K562 (cell line): ENCODE results near the gene ARL14EP. TPM values are rescaled to one million over a fixed set of nuclear protein-coding genes. Genes with fewer than 3 reads are reported as not detected.

Experiments
- DMBX1 ChIP-seq: fragments of 250-450 bp; sonication (Bioruptor Pico); IDR thresholded peaks from 2 replicates; pipeline ENCODE4 v1.8.0; 2022; ENCODE audit warnings: inconsistent platforms, mild to moderate bottlenecking, moderate library complexity, borderline replicate concordance
- HNRNPH1 ChIP-seq: fragments of 200-400 bp; formaldehyde crosslinking; optimal IDR thresholded peaks from 2 replicates; pipeline ENCODE3; 2017; ENCODE audit warnings: low read depth, mild to moderate bottlenecking, low read length, moderate library complexity
- MEF2D ChIP-seq: conservative IDR thresholded peaks from 2 replicates; pipeline ENCODE4 v1.6.1; 2016; ENCODE audit warnings: low read depth, missing genetic modification characterization, missing compliant biosample characterization
- RUNX1 ChIP-seq: sonication (generic); IDR thresholded peaks from 2 replicates; pipeline ENCODE4 v1.6.1; 2016; ENCODE audit warnings: antibody characterized with exemption, low read depth
- polyA plus RNA-seq, 8 experiments: library from polyadenylated mRNA; depleted of rRNA in 4 of 8; stranded (reverse) in 5 of 8; unstranded in 3 of 8; fragments of >200 nt; fragmentation: Nextera tagmentation in 2 of 8; fragmentation: Illumina TruSeq in 1 of 8; extraction: Ambion mirVana in 2 of 8; extraction: Trizol in 1 of 8; gene quantifications; 2 replicates each; pipeline versions ENCODE4 v1.2.1 to v1.2.3, GENCODE V29; 2011 to 2014; ENCODE audit warnings: inconsistent platforms in 1 of 8, missing spikeins in 1 of 8
- total RNA-seq, 7 experiments: library from RNA; depleted of rRNA in 6 of 7; stranded (reverse); fragments of >200 nt in 6 of 7; fragmentation: Illumina TruSeq in 2 of 7; extraction: Trizol in 2 of 7; gene quantifications; 2 replicates each; pipeline versions ENCODE4 v1.2.1 to v1.2.3, GENCODE V29; 2011 to 2021; ENCODE audit warnings: low replicate concordance in 1 of 7
- TF ChIP-seq, protein P1 (sequence below): fragments of 450-650 bp; IDR thresholded peaks from 2 replicates; pipeline ENCODE4 v1.6.1; 2016; ENCODE audit warnings: mild to moderate bottlenecking, moderate library complexity
- TF ChIP-seq, protein P2 (sequence below): fragments of 250-450 bp; sonication (Bioruptor Pico); IDR thresholded peaks from 2 replicates; pipeline ENCODE4 v1.8.0; 2021; ENCODE audit warnings: moderate library complexity, mild to moderate bottlenecking, inconsistent platforms
- TF ChIP-seq, protein P3 (sequence below), 2 experiments: fragments of 250-450 bp in 1 of 2; fragments of 450-650 bp in 1 of 2; sonication (Bioruptor Pico) in 1 of 2; IDR thresholded peaks; 2 replicates each; pipeline versions ENCODE4 v1.6.1 to v1.8.0; 2016 to 2021; ENCODE audit warnings: mild to moderate bottlenecking in 2 of 2, moderate library complexity in 2 of 2, missing compliant biosample characterization in 1 of 2, missing genetic modification characterization in 1 of 2
- TF ChIP-seq, protein P4 (sequence below): fragments of 450-650 bp; formaldehyde crosslinking; IDR thresholded peaks from 2 replicates; pipeline ENCODE4 v1.4.0; 2022; ENCODE audit warnings: mild to moderate bottlenecking, moderate library complexity

ARL14EP gene
- total and polyA plus RNA-seq, 9 of the 15 experiments (the other 6 are each of a cell fraction or from before 2014, with no cell fraction given), result 11.4 to 42.7 (median 25.9) TPM

DNA sequence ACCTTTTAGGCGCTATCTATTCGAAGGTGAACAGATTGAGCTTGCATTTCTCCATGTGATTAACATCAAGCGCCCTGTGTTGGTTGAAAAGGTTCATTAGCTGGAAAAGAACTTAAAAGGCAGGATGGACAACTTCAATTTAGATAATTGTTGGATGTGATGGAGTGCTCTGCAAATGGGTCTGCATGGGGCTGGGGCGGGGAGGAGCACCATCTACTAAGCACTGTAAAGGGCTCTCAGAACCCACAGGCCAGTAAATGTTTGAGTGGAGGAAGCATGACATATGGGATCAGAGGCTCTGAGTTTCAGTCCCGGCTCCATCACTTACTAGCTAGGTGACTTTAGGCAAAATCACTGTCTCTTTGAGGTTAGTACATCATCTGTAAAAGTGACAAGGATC, 28.2 kb downstream of the ARL14EP start (continued):
- TF ChIP-seq, protein P1, sequence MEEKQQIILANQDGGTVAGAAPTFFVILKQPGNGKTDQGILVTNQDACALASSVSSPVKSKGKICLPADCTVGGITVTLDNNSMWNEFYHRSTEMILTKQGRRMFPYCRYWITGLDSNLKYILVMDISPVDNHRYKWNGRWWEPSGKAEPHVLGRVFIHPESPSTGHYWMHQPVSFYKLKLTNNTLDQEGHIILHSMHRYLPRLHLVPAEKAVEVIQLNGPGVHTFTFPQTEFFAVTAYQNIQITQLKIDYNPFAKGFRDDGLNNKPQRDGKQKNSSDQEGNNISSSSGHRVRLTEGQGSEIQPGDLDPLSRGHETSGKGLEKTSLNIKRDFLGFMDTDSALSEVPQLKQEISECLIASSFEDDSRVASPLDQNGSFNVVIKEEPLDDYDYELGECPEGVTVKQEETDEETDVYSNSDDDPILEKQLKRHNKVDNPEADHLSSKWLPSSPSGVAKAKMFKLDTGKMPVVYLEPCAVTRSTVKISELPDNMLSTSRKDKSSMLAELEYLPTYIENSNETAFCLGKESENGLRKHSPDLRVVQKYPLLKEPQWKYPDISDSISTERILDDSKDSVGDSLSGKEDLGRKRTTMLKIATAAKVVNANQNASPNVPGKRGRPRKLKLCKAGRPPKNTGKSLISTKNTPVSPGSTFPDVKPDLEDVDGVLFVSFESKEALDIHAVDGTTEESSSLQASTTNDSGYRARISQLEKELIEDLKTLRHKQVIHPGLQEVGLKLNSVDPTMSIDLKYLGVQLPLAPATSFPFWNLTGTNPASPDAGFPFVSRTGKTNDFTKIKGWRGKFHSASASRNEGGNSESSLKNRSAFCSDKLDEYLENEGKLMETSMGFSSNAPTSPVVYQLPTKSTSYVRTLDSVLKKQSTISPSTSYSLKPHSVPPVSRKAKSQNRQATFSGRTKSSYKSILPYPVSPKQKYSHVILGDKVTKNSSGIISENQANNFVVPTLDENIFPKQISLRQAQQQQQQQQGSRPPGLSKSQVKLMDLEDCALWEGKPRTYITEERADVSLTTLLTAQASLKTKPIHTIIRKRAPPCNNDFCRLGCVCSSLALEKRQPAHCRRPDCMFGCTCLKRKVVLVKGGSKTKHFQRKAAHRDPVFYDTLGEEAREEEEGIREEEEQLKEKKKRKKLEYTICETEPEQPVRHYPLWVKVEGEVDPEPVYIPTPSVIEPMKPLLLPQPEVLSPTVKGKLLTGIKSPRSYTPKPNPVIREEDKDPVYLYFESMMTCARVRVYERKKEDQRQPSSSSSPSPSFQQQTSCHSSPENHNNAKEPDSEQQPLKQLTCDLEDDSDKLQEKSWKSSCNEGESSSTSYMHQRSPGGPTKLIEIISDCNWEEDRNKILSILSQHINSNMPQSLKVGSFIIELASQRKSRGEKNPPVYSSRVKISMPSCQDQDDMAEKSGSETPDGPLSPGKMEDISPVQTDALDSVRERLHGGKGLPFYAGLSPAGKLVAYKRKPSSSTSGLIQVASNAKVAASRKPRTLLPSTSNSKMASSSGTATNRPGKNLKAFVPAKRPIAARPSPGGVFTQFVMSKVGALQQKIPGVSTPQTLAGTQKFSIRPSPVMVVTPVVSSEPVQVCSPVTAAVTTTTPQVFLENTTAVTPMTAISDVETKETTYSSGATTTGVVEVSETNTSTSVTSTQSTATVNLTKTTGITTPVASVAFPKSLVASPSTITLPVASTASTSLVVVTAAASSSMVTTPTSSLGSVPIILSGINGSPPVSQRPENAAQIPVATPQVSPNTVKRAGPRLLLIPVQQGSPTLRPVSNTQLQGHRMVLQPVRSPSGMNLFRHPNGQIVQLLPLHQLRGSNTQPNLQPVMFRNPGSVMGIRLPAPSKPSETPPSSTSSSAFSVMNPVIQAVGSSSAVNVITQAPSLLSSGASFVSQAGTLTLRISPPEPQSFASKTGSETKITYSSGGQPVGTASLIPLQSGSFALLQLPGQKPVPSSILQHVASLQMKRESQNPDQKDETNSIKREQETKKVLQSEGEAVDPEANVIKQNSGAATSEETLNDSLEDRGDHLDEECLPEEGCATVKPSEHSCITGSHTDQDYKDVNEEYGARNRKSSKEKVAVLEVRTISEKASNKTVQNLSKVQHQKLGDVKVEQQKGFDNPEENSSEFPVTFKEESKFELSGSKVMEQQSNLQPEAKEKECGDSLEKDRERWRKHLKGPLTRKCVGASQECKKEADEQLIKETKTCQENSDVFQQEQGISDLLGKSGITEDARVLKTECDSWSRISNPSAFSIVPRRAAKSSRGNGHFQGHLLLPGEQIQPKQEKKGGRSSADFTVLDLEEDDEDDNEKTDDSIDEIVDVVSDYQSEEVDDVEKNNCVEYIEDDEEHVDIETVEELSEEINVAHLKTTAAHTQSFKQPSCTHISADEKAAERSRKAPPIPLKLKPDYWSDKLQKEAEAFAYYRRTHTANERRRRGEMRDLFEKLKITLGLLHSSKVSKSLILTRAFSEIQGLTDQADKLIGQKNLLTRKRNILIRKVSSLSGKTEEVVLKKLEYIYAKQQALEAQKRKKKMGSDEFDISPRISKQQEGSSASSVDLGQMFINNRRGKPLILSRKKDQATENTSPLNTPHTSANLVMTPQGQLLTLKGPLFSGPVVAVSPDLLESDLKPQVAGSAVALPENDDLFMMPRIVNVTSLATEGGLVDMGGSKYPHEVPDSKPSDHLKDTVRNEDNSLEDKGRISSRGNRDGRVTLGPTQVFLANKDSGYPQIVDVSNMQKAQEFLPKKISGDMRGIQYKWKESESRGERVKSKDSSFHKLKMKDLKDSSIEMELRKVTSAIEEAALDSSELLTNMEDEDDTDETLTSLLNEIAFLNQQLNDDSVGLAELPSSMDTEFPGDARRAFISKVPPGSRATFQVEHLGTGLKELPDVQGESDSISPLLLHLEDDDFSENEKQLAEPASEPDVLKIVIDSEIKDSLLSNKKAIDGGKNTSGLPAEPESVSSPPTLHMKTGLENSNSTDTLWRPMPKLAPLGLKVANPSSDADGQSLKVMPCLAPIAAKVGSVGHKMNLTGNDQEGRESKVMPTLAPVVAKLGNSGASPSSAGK, result no peak
- TF ChIP-seq, protein P2, sequence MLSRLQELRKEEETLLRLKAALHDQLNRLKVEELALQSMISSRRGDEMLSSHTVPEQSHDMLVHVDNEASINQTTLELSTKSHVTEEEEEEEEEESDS, result no peak
- TF ChIP-seq MEF2D (no peak), RUNX1 (no peak), HNRNPH1 (no peak), DMBX1 (CRISPR knock-in tag) (no peak)
- TF ChIP-seq, protein P3, sequence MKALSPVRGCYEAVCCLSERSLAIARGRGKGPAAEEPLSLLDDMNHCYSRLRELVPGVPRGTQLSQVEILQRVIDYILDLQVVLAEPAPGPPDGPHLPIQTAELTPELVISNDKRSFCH (CRISPR knock-in tag; IDR thresholded peaks at IDR 0.05), result no peak
- TF ChIP-seq, protein P3 (tag; IDR thresholded peaks at IDR 0.05), result no peak
- TF ChIP-seq, protein P4, sequence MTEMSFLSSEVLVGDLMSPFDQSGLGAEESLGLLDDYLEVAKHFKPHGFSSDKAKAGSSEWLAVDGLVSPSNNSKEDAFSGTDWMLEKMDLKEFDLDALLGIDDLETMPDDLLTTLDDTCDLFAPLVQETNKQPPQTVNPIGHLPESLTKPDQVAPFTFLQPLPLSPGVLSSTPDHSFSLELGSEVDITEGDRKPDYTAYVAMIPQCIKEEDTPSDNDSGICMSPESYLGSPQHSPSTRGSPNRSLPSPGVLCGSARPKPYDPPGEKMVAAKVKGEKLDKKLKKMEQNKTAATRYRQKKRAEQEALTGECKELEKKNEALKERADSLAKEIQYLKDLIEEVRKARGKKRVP (CRISPR knock-in tag), result no peak
